HEK293 (cell line): ENCODE results near the gene PALM3.
A peak's percentile ranks its signal among the peaks of the same experiment; 100 is the strongest.

ENCODE experiments used
- CTCF ChIA-PET: fragments of 350-600 bp; formaldehyde crosslinking; extraction: SDS; loops from one replicate; lab custom pipeline; 2021; ENCODE audit warnings: antibody characterized with exemption; lab: Yijun Ruan, JAX
- POLR2A ChIA-PET: fragments of 300-600 bp; formaldehyde crosslinking; extraction: SDS; loops from one replicate; lab custom pipeline; 2020; ENCODE audit warnings: antibody characterized with exemption, inconsistent platforms; lab: Yijun Ruan, JAX
- H3K27ac ChIP-seq: fragments of 200-500 bp; sonication (Bioruptor generic); 2 replicates; pipeline ENCODE4 v1.5.1; 2014; ENCODE audit warnings: low read depth, low read length, control low read depth, inconsistent platforms; ENCODE audit errors: extremely low read depth
- H3K36me3 ChIP-seq, 2 experiments: fragments of 200-500 bp in 1 of 2; sonication (Bioruptor generic) in 1 of 2; 1 replicate in 1 of 2; 2 replicates in 1 of 2; pipeline ENCODE4 v1.5.1; 2014 to 2017; ENCODE audit warnings: inconsistent platforms in 2 of 2, low read length in 2 of 2; ENCODE audit not compliant: control insufficient read depth in 2 of 2, insufficient read depth in 1 of 2
- H3K4me1 ChIP-seq: fragments of 200-500 bp; sonication (Bioruptor generic); 2 replicates; pipeline ENCODE4 v1.5.1; 2014; ENCODE audit warnings: mild to moderate bottlenecking, low read length, inconsistent platforms; ENCODE audit not compliant: control insufficient read depth, insufficient read depth
- H3K4me3 ChIP-seq: 2 replicates; pipeline ENCODE4 v1.5.1; 2011; ENCODE audit warnings: low read depth, mild to moderate bottlenecking, control low read depth, low read length, moderate library complexity
- H3K9me3 ChIP-seq: fragments of 200-500 bp; sonication (Bioruptor generic); 2 replicates; pipeline ENCODE4 v1.5.1; 2014; ENCODE audit warnings: low read depth, low read length, inconsistent platforms; ENCODE audit not compliant: control insufficient read depth, insufficient read depth
- GLI2 ChIP-seq: fragments of 450-650 bp; formaldehyde crosslinking; IDR thresholded peaks from 2 replicates; pipeline ENCODE4; 2017; ENCODE audit warnings: missing biosample characterization, missing genetic modification characterization, low read depth, borderline replicate concordance
- GLIS1 ChIP-seq: fragments of 450-650 bp; formaldehyde crosslinking; IDR thresholded peaks from 2 replicates; pipeline ENCODE4 v1.5.1; 2016; ENCODE audit warnings: missing biosample characterization, missing genetic modification characterization
- HOXA7 ChIP-seq: sonication (generic); formaldehyde crosslinking; IDR thresholded peaks from 2 replicates; pipeline ENCODE4 v1.8.1; 2022; ENCODE audit warnings: missing genetic modification reagents, borderline replicate concordance
- HOXD13 ChIP-seq: sonication (generic); formaldehyde crosslinking; IDR thresholded peaks from 2 replicates; pipeline ENCODE4 v1.8.0; 2022; ENCODE audit warnings: missing genetic modification reagents, borderline replicate concordance
- KLF16 ChIP-seq: fragments of 450-650 bp; formaldehyde crosslinking; IDR thresholded peaks from 2 replicates; pipeline ENCODE4 v1.5.1; 2017; ENCODE audit warnings: missing biosample characterization, missing genetic modification characterization
- PBX3 ChIP-seq: sonication (generic); formaldehyde crosslinking; IDR thresholded peaks from 2 replicates; pipeline ENCODE4 v1.8.1; 2022; ENCODE audit warnings: mild to moderate bottlenecking, moderate library complexity, missing genetic modification reagents
- SETDB1 ChIP-seq: IDR thresholded peaks from one replicate; pipeline ENCODE4 v1.6.1; 2017; ENCODE audit warnings: mild to moderate bottlenecking, low read length, moderate library complexity, mixed read lengths; ENCODE audit not compliant: insufficient read length
- SP7 ChIP-seq: fragments of 450-650 bp; formaldehyde crosslinking; IDR thresholded peaks from 2 replicates; pipeline ENCODE4 v1.5.1; 2016; ENCODE audit warnings: missing biosample characterization, missing genetic modification characterization
- ZBTB20 ChIP-seq: fragments of 450-650 bp; formaldehyde crosslinking; IDR thresholded peaks from 2 replicates; pipeline ENCODE4 v1.5.1; 2016; ENCODE audit warnings: missing biosample characterization, missing genetic modification characterization
- ZFP69B ChIP-seq: fragments of 450-650 bp; formaldehyde crosslinking; IDR thresholded peaks from 2 replicates; pipeline ENCODE4 v1.5.1; 2016; ENCODE audit warnings: missing biosample characterization, missing genetic modification characterization
- ZIC2 ChIP-seq: fragments of 450-650 bp; formaldehyde crosslinking; IDR thresholded peaks from 2 replicates; pipeline ENCODE4 v1.5.1; 2016; ENCODE audit warnings: missing biosample characterization, missing genetic modification characterization
- ZNF146 ChIP-seq: fragments of 450-650 bp; formaldehyde crosslinking; IDR thresholded peaks from 2 replicates; pipeline ENCODE4 v1.5.1; 2016; ENCODE audit warnings: missing biosample characterization, missing genetic modification characterization
- ZNF18 ChIP-seq: fragments of 450-650 bp; formaldehyde crosslinking; IDR thresholded peaks from 2 replicates; pipeline ENCODE4 v1.5.1; 2016; ENCODE audit warnings: missing biosample characterization, missing genetic modification characterization
- ZNF184 ChIP-seq: fragments of 450-650 bp; IDR thresholded peaks from 2 replicates; pipeline ENCODE4 v1.5.1; 2018; ENCODE audit warnings: missing biosample characterization, mild to moderate bottlenecking, missing genetic modification characterization
- ZNF2 ChIP-seq: fragments of 450-650 bp; formaldehyde crosslinking; IDR thresholded peaks from 2 replicates; pipeline ENCODE4 v1.5.1; 2016; ENCODE audit warnings: missing biosample characterization, missing genetic modification characterization
- ZNF202 ChIP-seq: fragments of 450-650 bp; formaldehyde crosslinking; IDR thresholded peaks from 2 replicates; pipeline ENCODE4 v1.5.1; 2016; ENCODE audit warnings: missing biosample characterization, missing genetic modification characterization, borderline replicate concordance
- ZNF24 ChIP-seq: fragments of 450-650 bp; formaldehyde crosslinking; IDR thresholded peaks from 2 replicates; pipeline ENCODE4 v1.5.1; 2016; ENCODE audit warnings: missing biosample characterization, missing genetic modification characterization
- ZNF248 ChIP-seq: fragments of 450-650 bp; formaldehyde crosslinking; IDR thresholded peaks from 2 replicates; pipeline ENCODE4 v1.5.1; 2017; ENCODE audit warnings: missing biosample characterization, missing genetic modification characterization
- ZNF292 ChIP-seq: fragments of 450-650 bp; formaldehyde crosslinking; IDR thresholded peaks from 2 replicates; pipeline ENCODE4 v1.5.1; 2016; ENCODE audit warnings: low read depth, missing biosample characterization, missing genetic modification characterization, borderline replicate concordance
- ZNF302 ChIP-seq: fragments of 450-650 bp; formaldehyde crosslinking; IDR thresholded peaks from 2 replicates; pipeline ENCODE4 v1.5.1; 2016; ENCODE audit warnings: missing biosample characterization, missing genetic modification characterization, low read depth
- ZNF311 ChIP-seq: fragments of 450-650 bp; formaldehyde crosslinking; IDR thresholded peaks from 2 replicates; pipeline ENCODE4 v1.5.1; 2017; ENCODE audit warnings: missing biosample characterization, missing genetic modification characterization, borderline replicate concordance
- ZNF324 ChIP-seq: fragments of 450-650 bp; formaldehyde crosslinking; IDR thresholded peaks from 2 replicates; pipeline ENCODE4 v1.5.1; 2016; ENCODE audit warnings: missing biosample characterization, missing genetic modification characterization
- ZNF366 ChIP-seq: fragments of 450-650 bp; formaldehyde crosslinking; conservative IDR thresholded peaks from 2 replicates; pipeline ENCODE4 v1.5.1; 2016; ENCODE audit warnings: missing biosample characterization, missing genetic modification characterization
- ZNF391 ChIP-seq: fragments of 450-650 bp; formaldehyde crosslinking; IDR thresholded peaks from 2 replicates; pipeline ENCODE4 v1.5.1; 2016; ENCODE audit warnings: low read depth, missing biosample characterization, missing genetic modification characterization, borderline replicate concordance
- ZNF398 ChIP-seq: fragments of 450-650 bp; formaldehyde crosslinking; IDR thresholded peaks from 2 replicates; pipeline ENCODE4 v1.5.1; 2017; ENCODE audit warnings: missing biosample characterization, missing genetic modification characterization
- ZNF600 ChIP-seq: fragments of 450-650 bp; formaldehyde crosslinking; IDR thresholded peaks from 2 replicates; pipeline ENCODE4 v1.5.1; 2016; ENCODE audit warnings: missing biosample characterization, missing genetic modification characterization
- ZNF626 ChIP-seq: fragments of 450-650 bp; sonication (Bioruptor Pico); formaldehyde crosslinking; IDR thresholded peaks from 2 replicates; pipeline ENCODE4 v1.5.1; 2018; ENCODE audit warnings: missing biosample characterization, missing genetic modification characterization, inconsistent platforms
- ZNF629 ChIP-seq: fragments of 450-650 bp; formaldehyde crosslinking; IDR thresholded peaks from 2 replicates; pipeline ENCODE4 v1.5.1; 2017; ENCODE audit warnings: missing biosample characterization, missing genetic modification characterization
- ZNF76 ChIP-seq: fragments of 450-650 bp; formaldehyde crosslinking; IDR thresholded peaks from 2 replicates; pipeline ENCODE4; 2016; ENCODE audit warnings: low read depth, missing biosample characterization, missing genetic modification characterization, borderline replicate concordance
- ZXDB ChIP-seq: fragments of 450-650 bp; formaldehyde crosslinking; IDR thresholded peaks from 2 replicates; pipeline ENCODE4 v1.5.1; 2016; ENCODE audit warnings: missing biosample characterization, missing genetic modification characterization

The PALM3 gene

DNA sequence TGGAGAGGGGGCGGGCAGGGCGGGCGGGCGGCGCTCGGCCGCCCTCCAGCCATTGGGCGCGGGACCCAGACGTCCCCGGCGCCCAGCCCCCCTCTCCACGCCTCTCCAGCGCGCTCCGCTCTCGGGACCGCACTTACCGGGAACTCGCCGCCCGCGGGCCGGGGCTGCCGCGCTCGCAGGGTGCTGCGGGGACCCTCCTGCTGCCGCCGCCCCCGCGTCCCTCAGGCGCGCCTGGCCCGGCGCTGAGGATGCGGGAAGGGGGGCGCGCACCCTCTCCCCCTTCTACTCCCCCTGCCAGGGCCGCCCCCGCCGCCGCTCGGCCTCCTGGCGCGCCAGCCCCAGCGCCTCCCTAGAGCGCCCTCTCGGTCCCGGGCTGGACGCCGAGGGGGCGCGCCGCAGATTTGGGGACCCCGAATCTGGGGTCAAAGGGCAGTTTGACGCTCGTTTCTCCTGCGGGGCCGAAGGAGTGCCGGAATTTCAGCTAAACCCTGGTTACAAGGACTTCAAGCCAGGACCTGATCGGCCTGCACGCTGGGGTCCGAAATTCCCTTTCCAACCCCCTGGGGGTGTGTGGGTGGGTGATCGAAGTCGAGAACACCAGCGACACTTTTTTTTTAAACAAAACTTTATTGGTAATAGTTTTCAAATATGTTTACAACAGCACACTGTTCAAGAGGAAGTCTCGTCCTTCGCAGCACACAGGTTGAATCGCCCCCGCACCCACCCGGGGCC, 29.4 kb upstream of the PALM3 start (continued):
- TF ChIP-seq PBX3 (CRISPR knock-in tag) (no peak), ZNF292 (tag by site-specific recombination) (no peak), ZNF600 (tag by site-specific recombination) (0 out of 2 replicates have a peak, but pooled peaks have one; percentile 28), ZNF2 (0 out of 2 replicates have a peak, but pooled peaks have one; percentile 26), ZXDB (tag by site-specific recombination) (peak; percentile 60; the same call in 1 of the 2 replicates), ZNF366 (no peak), ZNF24 (tag by site-specific recombination) (no peak), ZNF202 (tag by site-specific recombination) (no peak), GLI2 (tag by site-specific recombination) (no peak), ZNF398 (peak; percentile 81)

GRCh38 chr19:14090509-14091080, 28.7 kb upstream of the PALM3 start, which contains the start of gene SAMD1:
Gene SAMD1, minus strand, starts transcription at chr19:14090751.
- peak within 1 kb of the TSS; percentile 68; the same call in 1 of the 2 replicates for H3K27ac ChIP-seq
- peak within 1 kb of the TSS; percentile 52 for H3K4me3 ChIP-seq
- no peaks in the 10 kb centered on the region for H3K4me1 ChIP-seq
- ChIA-PET POLR2A (interaction anchor here (1.4 kb wide), 1 partner anchor 46 kb away, joined by 3 read pairs; no protein-coding TSS in a partner anchor), CTCF (interaction anchor here (0.9 kb wide), 1 partner anchor 9 kb away, joined by 3 read pairs; no protein-coding TSS in a partner anchor)
- H3K9me3 ChIP-seq, result no peaks in the 10 kb centered on the region
- H3K36me3 ChIP-seq, result peaks cover 4 to 14% of the 10 kb centered on the region in 2 experiments; a peak in 2 of 3 replicates
- TF ChIP-seq ZIC2 (tag by site-specific recombination) (no peak), ZNF629 (tag by site-specific recombination) (no peak), ZNF184 (no peak), ZNF146 (no peak), ZNF391 (tag by site-specific recombination) (no peak), GLIS1 (0 out of 2 replicates have a peak, but pooled peaks have one; percentile 11), HOXA7 (no peak), SP7 (tag by site-specific recombination) (no peak), ZBTB20 (no peak), ZNF248 (tag by site-specific recombination) (no peak), ZNF302 (no peak), ZNF76 (tag by site-specific recombination) (no peak), ZNF324 (tag by site-specific recombination) (no peak), KLF16 (no peak), SETDB1 (no peak), ZFP69B (tag by site-specific recombination) (no peak), ZNF398 (peak; percentile 82), ZNF18 (tag by site-specific recombination) (no peak), ZNF311 (no peak), HOXD13 (CRISPR knock-in tag) (no peak), ZNF626 (no peak)
